HepG2 (cell line): ENCODE results near the gene MSMO1. TPM values are rescaled to one million over a fixed set of nuclear protein-coding genes. Genes with fewer than 3 reads are reported as not detected.
A peak's percentile ranks its signal among the peaks of the same experiment; 100 is the strongest.

Source experiments
- BCL6 ChIP-seq: IDR thresholded peaks from 2 replicates; pipeline ENCODE4 v1.6.1; 2016; ENCODE audit warnings: missing genetic modification reagents, missing compliant biosample characterization
- DRAP1 ChIP-seq: IDR thresholded peaks from 2 replicates; pipeline ENCODE4 v1.6.1; 2016; ENCODE audit warnings: missing genetic modification reagents, missing compliant biosample characterization
- HINFP ChIP-seq: sonication (generic); formaldehyde crosslinking; IDR thresholded peaks from 2 replicates; pipeline ENCODE4 v1.4.0; 2020; ENCODE audit warnings: low read depth, mild to moderate bottlenecking, missing genetic modification reagents
- HNF4A ChIP-seq: sonication (generic); formaldehyde crosslinking; IDR thresholded peaks from 2 replicates; pipeline ENCODE4 v1.4.0; 2020; ENCODE audit warnings: missing genetic modification reagents
- HOXA5 ChIP-seq: sonication (generic); formaldehyde crosslinking; IDR thresholded peaks from 2 replicates; pipeline ENCODE4 v1.4.0; 2020; ENCODE audit warnings: missing genetic modification reagents
- MAFG ChIP-seq: sonication (generic); formaldehyde crosslinking; IDR thresholded peaks from 2 replicates; pipeline ENCODE4 v1.5.1; 2020; ENCODE audit warnings: mild to moderate bottlenecking, missing genetic modification reagents
- MAFK ChIP-seq, 2 experiments: IDR thresholded peaks in 1 of 2; conservative IDR thresholded peaks in 1 of 2; 2 replicates each; pipeline ENCODE4 v1.6.1; 2011; ENCODE audit warnings: improper control_type of control experiment in 2 of 2, low read length in 2 of 2
- NAIF1 ChIP-seq: sonication (generic); formaldehyde crosslinking; IDR thresholded peaks from 2 replicates; pipeline ENCODE4 v1.5.0; 2020; ENCODE audit warnings: mild to moderate bottlenecking, missing genetic modification reagents, borderline replicate concordance
- NR2F2 ChIP-seq: IDR thresholded peaks from 2 replicates; pipeline ENCODE4 v1.6.1; 2012; ENCODE audit warnings: low read depth, inconsistent platforms, borderline replicate concordance
- PPARG ChIP-seq: conservative IDR thresholded peaks from 2 replicates; pipeline ENCODE4 v1.6.1; 2016; ENCODE audit warnings: missing biosample characterization, missing genetic modification reagents
- SIN3A ChIP-seq: IDR thresholded peaks from 2 replicates; pipeline ENCODE4 v1.6.1; 2011; ENCODE audit warnings: low read depth, mild to moderate bottlenecking, control low read depth, low read length, borderline replicate concordance
- SKI ChIP-seq: fragments of 450-650 bp; IDR thresholded peaks from one replicate; pipeline ENCODE4 v1.6.1; 2018; ENCODE audit warnings: mild to moderate bottlenecking; ENCODE audit not compliant: partially characterized antibody
- SMARCE1 ChIP-seq: fragments of 450-650 bp; IDR thresholded peaks from 2 replicates; pipeline ENCODE4 v1.6.1; 2017; ENCODE audit warnings: borderline replicate concordance
- UBTF ChIP-seq: sonication (generic); formaldehyde crosslinking; IDR thresholded peaks from 2 replicates; pipeline ENCODE4 v1.4.0; 2020; ENCODE audit warnings: mild to moderate bottlenecking, missing genetic modification reagents
- ZNF563 ChIP-seq: sonication (generic); formaldehyde crosslinking; IDR thresholded peaks from 2 replicates; pipeline ENCODE4 v1.8.0; 2022; ENCODE audit warnings: mild to moderate bottlenecking, moderate library complexity, missing genetic modification reagents
- polyA plus RNA-seq, 8 experiments: library from polyadenylated mRNA; depleted of rRNA in 3 of 8; stranded (reverse) in 7 of 8; unstranded in 1 of 8; fragments of >200 nt; fragmentation: Illumina TruSeq in 4 of 8; extraction: Trizol in 4 of 8; gene quantifications; 2 replicates each; pipeline versions ENCODE4 v1.2.1 to v1.2.3, GENCODE V29; 2011 to 2016; ENCODE audit warnings: low read depth in 4 of 8, missing spikeins in 1 of 8, mixed read lengths in 1 of 8; ENCODE audit not compliant: insufficient read depth in 1 of 8
- total RNA-seq, 5 experiments: library from RNA; depleted of rRNA; stranded (reverse); fragments of >200 nt; fragmentation: Illumina TruSeq; extraction: Trizol; gene quantifications; 2 replicates each; pipeline ENCODE4 v1.2.3, GENCODE V29; 2016; ENCODE audit warnings: low read depth in 1 of 5
- TF ChIP-seq, protein P1 (sequence below): IDR thresholded peaks from 2 replicates; pipeline ENCODE4 v1.4.0; 2020; ENCODE audit warnings: mild to moderate bottlenecking, missing genetic modification reagents
- TF ChIP-seq, protein P2 (sequence below), 2 experiments: fragments of 450-650 bp in 1 of 2; sonication (generic) in 1 of 2; formaldehyde crosslinking; IDR thresholded peaks; 2 replicates each; pipeline versions ENCODE4 v1.5.0 to v1.8.0; 2020 to 2022; ENCODE audit warnings: mild to moderate bottlenecking in 1 of 2, missing genetic modification reagents in 1 of 2
- TF ChIP-seq, protein P3 (sequence below): sonication (generic); formaldehyde crosslinking; IDR thresholded peaks from 2 replicates; pipeline ENCODE4 v1.8.0; 2022; ENCODE audit warnings: missing genetic modification reagents, low read depth, mild to moderate bottlenecking, borderline replicate concordance

Gene MSMO1
- total and polyA plus RNA-seq, 2 of the 13 experiments (the other 11 are each of a cell fraction or from before 2014, with no cell fraction given) = 98.1 to 216 TPM

GRCh38 chr4:165325732-165326512 is 1.5 kb upstream of the MSMO1 start (continued):
- TF ChIP-seq, protein P1, sequence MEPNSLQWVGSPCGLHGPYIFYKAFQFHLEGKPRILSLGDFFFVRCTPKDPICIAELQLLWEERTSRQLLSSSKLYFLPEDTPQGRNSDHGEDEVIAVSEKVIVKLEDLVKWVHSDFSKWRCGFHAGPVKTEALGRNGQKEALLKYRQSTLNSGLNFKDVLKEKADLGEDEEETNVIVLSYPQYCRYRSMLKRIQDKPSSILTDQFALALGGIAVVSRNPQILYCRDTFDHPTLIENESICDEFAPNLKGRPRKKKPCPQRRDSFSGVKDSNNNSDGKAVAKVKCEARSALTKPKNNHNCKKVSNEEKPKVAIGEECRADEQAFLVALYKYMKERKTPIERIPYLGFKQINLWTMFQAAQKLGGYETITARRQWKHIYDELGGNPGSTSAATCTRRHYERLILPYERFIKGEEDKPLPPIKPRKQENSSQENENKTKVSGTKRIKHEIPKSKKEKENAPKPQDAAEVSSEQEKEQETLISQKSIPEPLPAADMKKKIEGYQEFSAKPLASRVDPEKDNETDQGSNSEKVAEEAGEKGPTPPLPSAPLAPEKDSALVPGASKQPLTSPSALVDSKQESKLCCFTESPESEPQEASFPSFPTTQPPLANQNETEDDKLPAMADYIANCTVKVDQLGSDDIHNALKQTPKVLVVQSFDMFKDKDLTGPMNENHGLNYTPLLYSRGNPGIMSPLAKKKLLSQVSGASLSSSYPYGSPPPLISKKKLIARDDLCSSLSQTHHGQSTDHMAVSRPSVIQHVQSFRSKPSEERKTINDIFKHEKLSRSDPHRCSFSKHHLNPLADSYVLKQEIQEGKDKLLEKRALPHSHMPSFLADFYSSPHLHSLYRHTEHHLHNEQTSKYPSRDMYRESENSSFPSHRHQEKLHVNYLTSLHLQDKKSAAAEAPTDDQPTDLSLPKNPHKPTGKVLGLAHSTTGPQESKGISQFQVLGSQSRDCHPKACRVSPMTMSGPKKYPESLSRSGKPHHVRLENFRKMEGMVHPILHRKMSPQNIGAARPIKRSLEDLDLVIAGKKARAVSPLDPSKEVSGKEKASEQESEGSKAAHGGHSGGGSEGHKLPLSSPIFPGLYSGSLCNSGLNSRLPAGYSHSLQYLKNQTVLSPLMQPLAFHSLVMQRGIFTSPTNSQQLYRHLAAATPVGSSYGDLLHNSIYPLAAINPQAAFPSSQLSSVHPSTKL (CRISPR knock-in tag) = peak; percentile 50; the same call in 1 of the 2 replicates
- peak; percentile 38 for TF ChIP-seq SKI
- TF ChIP-seq, protein P2, sequence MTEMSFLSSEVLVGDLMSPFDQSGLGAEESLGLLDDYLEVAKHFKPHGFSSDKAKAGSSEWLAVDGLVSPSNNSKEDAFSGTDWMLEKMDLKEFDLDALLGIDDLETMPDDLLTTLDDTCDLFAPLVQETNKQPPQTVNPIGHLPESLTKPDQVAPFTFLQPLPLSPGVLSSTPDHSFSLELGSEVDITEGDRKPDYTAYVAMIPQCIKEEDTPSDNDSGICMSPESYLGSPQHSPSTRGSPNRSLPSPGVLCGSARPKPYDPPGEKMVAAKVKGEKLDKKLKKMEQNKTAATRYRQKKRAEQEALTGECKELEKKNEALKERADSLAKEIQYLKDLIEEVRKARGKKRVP (CRISPR knock-in tag; IDR thresholded peaks at IDR 0.05) = peak in 1 of 2 experiments; percentile 77; a peak in 2 of 4 replicates
- no peak for TF ChIP-seq UBTF (CRISPR knock-in tag)
- TF ChIP-seq BCL6 = peak; percentile 37; the same call in 1 of the 2 replicates
- TF ChIP-seq PPARG (CRISPR knock-in tag) = 0 out of 2 replicates have a peak, but pooled peaks have one; percentile 18
- TF ChIP-seq, protein P3, sequence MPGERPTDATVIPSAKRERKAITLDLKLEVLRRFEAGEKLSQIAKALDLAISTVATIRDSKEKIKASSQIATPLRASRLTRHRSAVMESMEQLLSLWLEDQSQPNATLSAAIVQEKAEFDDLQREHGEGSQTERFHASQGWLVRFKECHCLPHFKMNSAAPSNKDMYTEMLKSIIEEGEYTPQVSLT (CRISPR knock-in tag) = no peak
- TF ChIP-seq MAFG (CRISPR knock-in tag) = peak; percentile 93
- peak; percentile 59 for TF ChIP-seq HNF4A (CRISPR knock-in tag)
- TF ChIP-seq HINFP = no peak
- TF ChIP-seq DRAP1 (CRISPR knock-in tag) = peak; percentile 9; the same call in 1 of the 2 replicates
- TF ChIP-seq HOXA5 (CRISPR knock-in tag) = 0 out of 2 replicates have a peak, but pooled peaks have one; percentile 39
- TF ChIP-seq NAIF1 (CRISPR knock-in tag) = peak; percentile 40; the same call in 1 of the 2 replicates
- 0 out of 2 replicates have a peak, but pooled peaks have one; percentile 28 for TF ChIP-seq SIN3A
- peak; percentile 58 for TF ChIP-seq NR2F2
- TF ChIP-seq ZNF563 (CRISPR knock-in tag) = no peak
- no peak for TF ChIP-seq SMARCE1
- peak; percentile 88 to 89 for TF ChIP-seq MAFK (conservative IDR thresholded peaks at IDR 0.05 in 1 of 2, IDR thresholded peaks at IDR 0.05 in 1 of 2; ENCODE audit: low read length in 2 of 2)
